GM19372 (cell line): ENCODE results near the gene SRPRA.

Experiments used
- ATAC-seq: cut with Tn5 transposase; IDR thresholded peaks from one replicate; pipeline ENCODE4 v1.9.1; 2021; ENCODE audit warnings: mild to moderate bottlenecking, low read depth, moderate library complexity; ENCODE audit not compliant: unreplicated experiment

The SRPRA gene

GRCh38 chr11:126233391-126233790 is 35.3 kb downstream of the SRPRA start:
- ATAC-seq = no peak

GRCh38 chr11:126232683-126233082 is 36.0 kb downstream of the SRPRA start:
- ATAC-seq = no peak

DNA sequence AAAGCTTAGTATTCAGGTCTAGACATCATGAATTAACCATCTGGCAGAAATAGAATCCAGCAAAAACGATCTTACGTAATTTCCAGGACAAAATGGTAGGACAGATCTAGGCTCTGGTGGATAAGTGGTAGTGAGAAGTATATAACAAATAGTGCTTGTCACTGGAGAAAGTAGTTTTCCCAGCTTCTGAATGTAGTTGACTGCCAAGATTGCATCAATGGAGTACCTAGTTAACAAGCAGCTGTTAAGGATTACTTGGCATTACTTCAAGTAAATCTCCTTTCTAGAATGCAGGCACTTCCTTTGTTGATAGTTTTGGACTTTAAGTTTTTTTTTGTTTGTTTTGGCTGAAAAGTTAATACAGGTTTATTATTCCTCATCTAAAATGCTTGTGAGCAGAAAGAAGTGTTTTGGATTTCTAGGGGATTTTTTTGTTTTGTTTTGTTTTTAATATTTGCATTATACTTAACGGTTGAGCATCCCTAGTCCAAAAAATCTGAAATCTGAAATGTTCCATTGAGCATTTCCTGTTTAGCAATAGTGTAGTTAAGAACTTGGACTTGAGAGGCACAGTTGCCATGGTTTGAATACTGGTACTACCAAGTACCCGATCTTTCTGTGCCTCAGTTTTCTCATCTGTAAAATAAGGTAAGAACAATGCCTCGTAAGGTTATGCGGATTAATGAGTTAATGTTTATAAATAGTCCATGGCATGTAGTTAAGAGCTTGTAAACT is 36.8 kb downstream of the SRPRA start:
- ATAC-seq = no peak

- no peak for ATAC-seq
Observed at GRCh38 chr11:126229858-126230540, 38.7 kb downstream of the SRPRA start.

GRCh38 chr11:126226334-126227084 is 42.2 kb downstream of the SRPRA start:
- no peak for ATAC-seq

- ATAC-seq = no peak
Observed at GRCh38 chr11:126225295-126225665, 43.4 kb downstream of the SRPRA start.

- no peak for ATAC-seq
Observed at GRCh38 chr11:126224647-126225294, 43.9 kb downstream of the SRPRA start.

- ATAC-seq = no peak
Observed at GRCh38 chr11:126219547-126219946, 49.1 kb downstream of the SRPRA start.

- ATAC-seq = no peak
Observed at GRCh38 chr11:126217491-126217890, 51.2 kb downstream of the SRPRA start.

GRCh38 chr11:126216526-126217305 is 52.0 kb downstream of the SRPRA start:
- no peak for ATAC-seq

DNA sequence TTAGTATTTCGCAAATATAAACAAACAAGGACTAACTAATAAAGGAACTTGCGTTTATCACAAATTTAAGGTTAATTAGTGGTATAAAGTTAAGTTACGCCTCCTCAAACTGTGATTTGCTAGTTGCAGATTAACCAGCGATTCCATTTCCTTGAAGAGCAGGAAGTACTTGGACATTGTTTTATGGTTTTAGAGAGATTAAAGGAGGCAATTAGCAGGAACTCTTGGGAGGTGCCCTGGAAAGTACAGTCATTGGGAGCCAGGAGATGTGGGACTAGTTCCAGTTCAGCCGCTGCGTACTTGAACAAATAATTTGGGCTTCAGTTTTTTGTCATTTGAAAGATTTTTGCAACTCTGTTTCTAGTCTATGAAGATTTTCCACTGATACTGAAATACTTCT is 53.9 kb downstream of the SRPRA start:
- no peak for ATAC-seq

DNA sequence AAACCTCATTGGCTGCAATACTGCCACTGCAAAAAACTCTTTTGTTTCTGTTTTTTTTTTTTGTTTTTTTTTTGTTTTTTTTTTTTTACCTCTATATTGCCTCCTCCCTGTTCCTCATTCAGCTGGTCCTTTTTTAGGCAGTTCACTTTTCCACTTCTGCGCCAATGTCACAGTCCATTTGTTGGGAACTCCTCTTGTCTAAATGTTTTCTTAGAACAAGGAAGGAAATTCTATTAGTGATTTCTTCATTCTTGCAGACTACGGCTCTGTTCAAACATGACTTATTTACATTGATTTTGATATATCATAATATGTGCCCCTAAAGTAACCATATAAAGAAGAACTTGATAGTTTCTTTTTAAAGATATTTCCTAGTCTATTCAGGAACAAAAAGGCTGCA is 54.3 kb downstream of the SRPRA start:
- no peak for ATAC-seq
